GM23338 (cell line): ENCODE data around the gene SYCN.

Experiments used
- CREB1 ChIP-seq: fragments of 250-450 bp; sonication (Bioruptor Pico); IDR thresholded peaks from 2 replicates; pipeline ENCODE4 v1.5.0; 2020; ENCODE audit warnings: low read depth, mild to moderate bottlenecking, moderate library complexity
- CTCF ChIP-seq, 2 experiments: fragments of 200-600 bp in 1 of 2; sonication (generic) in 1 of 2; conservative IDR thresholded peaks; 2 replicates each; pipeline versions ENCODE4 v1.5.1 to v1.6.1; 2016 to 2017; ENCODE audit warnings: antibody characterized with exemption in 2 of 2, low read depth in 2 of 2, mild to moderate bottlenecking in 2 of 2, moderate library complexity in 1 of 2
- ETS1 ChIP-seq: IDR thresholded peaks from 2 replicates; pipeline ENCODE4 v1.6.1; 2016; ENCODE audit warnings: antibody characterized with exemption
- EZH2 ChIP-seq: fragments of 200-600 bp; sonication (generic); IDR thresholded peaks from one replicate; pipeline ENCODE4 v1.8.0; 2017; ENCODE audit warnings: antibody characterized with exemption, mild to moderate bottlenecking, low read depth; ENCODE audit not compliant: unreplicated experiment
- EZH2phosphoT487 ChIP-seq: fragments of 200-600 bp; sonication (generic); IDR thresholded peaks from one replicate; pipeline ENCODE4 v1.8.1; 2018; ENCODE audit warnings: antibody characterized with exemption; ENCODE audit not compliant: unreplicated experiment
- JUNB ChIP-seq: IDR thresholded peaks from one replicate; pipeline ENCODE4 v1.6.1; 2016; ENCODE audit warnings: antibody characterized with exemption; ENCODE audit not compliant: unreplicated experiment
- NANOG ChIP-seq: IDR thresholded peaks from 2 replicates; pipeline ENCODE4 v1.6.1; 2016; ENCODE audit warnings: antibody characterized with exemption, borderline replicate concordance
- POLR2AphosphoS5 ChIP-seq: IDR thresholded peaks from 2 replicates; pipeline ENCODE4 v1.6.1; 2016; ENCODE audit warnings: antibody characterized with exemption, low read depth
- REST ChIP-seq: IDR thresholded peaks from one replicate; pipeline ENCODE4 v1.6.1; 2018; ENCODE audit warnings: antibody characterized with exemption; ENCODE audit not compliant: unreplicated experiment
- STAT1 ChIP-seq: IDR thresholded peaks from one replicate; pipeline ENCODE4 v1.6.1; 2016; ENCODE audit warnings: antibody characterized with exemption; ENCODE audit not compliant: unreplicated experiment
- ZNF114 ChIP-seq: fragments of 250-450 bp; sonication (Bioruptor Pico); IDR thresholded peaks from 2 replicates; pipeline ENCODE4 v1.5.0; 2020; ENCODE audit warnings: mild to moderate bottlenecking, moderate library complexity
- ZNF331 ChIP-seq: fragments of 250-450 bp; sonication (Bioruptor Pico); IDR thresholded peaks from 2 replicates; pipeline ENCODE4 v1.5.0; 2020; ENCODE audit warnings: low read depth, mild to moderate bottlenecking, moderate library complexity
- ZNF462 ChIP-seq: fragments of 250-450 bp; sonication (Bioruptor Pico); IDR thresholded peaks from 2 replicates; pipeline ENCODE4 v1.5.0; 2020; ENCODE audit warnings: mild to moderate bottlenecking, moderate library complexity

GRCh38 chr19:39166571-39167391 is 37.3 kb downstream of the SYCN start:
- TF ChIP-seq CTCF (conservative IDR thresholded peaks at IDR 0.05; ENCODE audit: low read depth in 2 of 2) (no peak), STAT1 (no peak), REST (no peak), ZNF331 (CRISPR knock-in tag) (no peak), EZH2 (no peak), POLR2AphosphoS5 (no peak), EZH2phosphoT487 (no peak), CREB1 (CRISPR knock-in tag) (no peak), JUNB (no peak), NANOG (no peak), ETS1 (no peak), ZNF114 (no peak), ZNF462 (CRISPR knock-in tag) (no peak)
